GM10248 (cell line): ENCODE data around the gene DHPS.
"Not testable (repeated sequence)": the region's sequence is repeated elsewhere in the genome, so short reads cannot be mapped to it uniquely, and the experiment has no call there.

ENCODE experiments used
- CTCF ChIA-PET: fragments of 300-600 bp; sonication (Branson Sonifier 250); formaldehyde crosslinking; extraction: SDS; loops from one replicate; lab custom pipeline; 2021; ENCODE audit warnings: antibody characterized with exemption; lab: Yijun Ruan, JAX
- POLR2A ChIA-PET: fragments of 350-650 bp; sonication (Branson Sonifier 250); formaldehyde crosslinking; extraction: SDS; loops from one replicate; lab custom pipeline; 2020; ENCODE audit warnings: antibody characterized with exemption; lab: Yijun Ruan, JAX
- DNase-seq: peaks from one replicate; pipeline ENCODE4 v3.0.0; 2012; ENCODE audit errors: extremely low spot score
- CTCF ChIP-seq: IDR thresholded peaks from 2 replicates; pipeline ENCODE4 v1.5.1; 2012; ENCODE audit warnings: mild to moderate bottlenecking, low read depth; ENCODE audit errors: extremely low read depth, missing control alignments, control extremely low read depth

The DHPS gene

GRCh38 chr19:12720296-12720695 lies 38.6 kb upstream of the DHPS start:
- no peak for DNase-seq
- ChIA-PET CTCF (no interaction called here), POLR2A (no interaction called here)
- TF ChIP-seq CTCF: no peak

- no peak for TF ChIP-seq CTCF
- ChIA-PET CTCF (interaction anchor here (1.0 to 3.7 kb wide), 5 partner anchors 39 to 132 kb away, joined by 3 to 15 read pairs (median 4); no protein-coding TSS in a partner anchor), POLR2A (interaction anchor here (0.6 kb wide), 3 partner anchors 34 to 440 kb away, joined by 3 to 4 read pairs (median 4); partner anchors contain the start of gene CALR)
- DNase-seq: no peak
Measured at GRCh38 chr19:12715929-12716328, 34.2 kb upstream of the DHPS start.

- no peak for DNase-seq
- POLR2A ChIA-PET: no interaction called here
- CTCF ChIA-PET: interaction anchor here (1.0 to 1.3 kb wide), 4 partner anchors 15 to 133 kb away, joined by 3 to 4 read pairs (median 4); no protein-coding TSS in a partner anchor
Measured at GRCh38 chr19:12715102-12715501, 33.4 kb upstream of the DHPS start.

GRCh38 chr19:12713304-12713703 lies 31.6 kb upstream of the DHPS start:
- POLR2A ChIA-PET, DNase-seq: not testable (repeated sequence)
- CTCF ChIA-PET: interaction anchor here (0.9 to 2.4 kb wide), 5 partner anchors 10 to 134 kb away, joined by 3 to 8 read pairs (median 3); no protein-coding TSS in a partner anchor

More at GRCh38 chr19:12715102-12715501, 33.4 kb upstream of the DHPS start:
- no peak for TF ChIP-seq CTCF

- CTCF ChIA-PET: interaction anchor here (1.3 kb wide), 1 partner anchor 46 kb away, joined by 5 read pairs; no protein-coding TSS in a partner anchor
- DNase-seq, POLR2A ChIA-PET: not testable (repeated sequence)
Measured at GRCh38 chr19:12712077-12712476, 30.4 kb upstream of the DHPS start.

- no peak for TF ChIP-seq CTCF
- ChIA-PET CTCF (interaction anchor here (1.4 to 1.8 kb wide), 2 partner anchors 23 to 46 kb away, joined by 3 to 4 read pairs; no protein-coding TSS in a partner anchor), POLR2A (no interaction called here)
- no peak for DNase-seq
Measured at GRCh38 chr19:12711187-12711586, 29.5 kb upstream of the DHPS start.

- DNase-seq: no peak
- ChIA-PET CTCF (interaction anchor here (1.0 to 1.6 kb wide), 7 partner anchors 15 to 139 kb away, joined by 3 to 5 read pairs (median 4); partner anchors contain the start of gene TRIR), POLR2A (interaction anchor here (0.5 kb wide), 1 partner anchor 27 kb away, joined by 4 read pairs; no protein-coding TSS in a partner anchor)
- no peak for TF ChIP-seq CTCF
Measured at GRCh38 chr19:12708641-12709040, 27.0 kb upstream of the DHPS start.

GRCh38 chr19:12706332-12706718 lies 24.6 kb upstream of the DHPS start:
- DNase-seq: no peak
- ChIA-PET CTCF (interaction anchor here (1.1 kb wide), 1 partner anchor 51 kb away, joined by 3 read pairs; no protein-coding TSS in a partner anchor), POLR2A (no interaction called here)
- no peak for TF ChIP-seq CTCF
